SK-N-SH treated with all-trans-retinoic acid at 6 μM for 48 hours (cell line): Measurements from ENCODE around the gene KRTAP12-3.

ENCODE experiments used
- ATAC-seq: fragments of 200-7000 bp; cut with Tn5 transposase; 3 replicates; pipeline ENCODE4 v1.9.1; 2020; ENCODE audit warnings: mild to moderate bottlenecking, moderate library complexity
- ARNTL ChIP-seq: fragments of 450-650 bp; formaldehyde crosslinking; IDR thresholded peaks from 2 replicates; pipeline ENCODE4 v1.5.0; 2020; ENCODE audit warnings: low read depth, mild to moderate bottlenecking, moderate library complexity, borderline replicate concordance
- BACH2 ChIP-seq: fragments of 250-450 bp; sonication (Bioruptor Pico); IDR thresholded peaks from 2 replicates; pipeline ENCODE4 v1.9.0; 2021; ENCODE audit warnings: mild to moderate bottlenecking, borderline replicate concordance
- CREB5 ChIP-seq: fragments of 250-450 bp; sonication (Bioruptor Pico); IDR thresholded peaks from 2 replicates; pipeline ENCODE4 v1.5.1; 2020; ENCODE audit warnings: low read depth, mild to moderate bottlenecking, moderate library complexity
- CSDC2 ChIP-seq: fragments of 250-450 bp; sonication (Bioruptor Pico); IDR thresholded peaks from 2 replicates; pipeline ENCODE4 v1.5.0; 2020; ENCODE audit warnings: mild to moderate bottlenecking, moderate library complexity
- GLIS3 ChIP-seq: fragments of 250-450 bp; sonication (Bioruptor Pico); IDR thresholded peaks from 2 replicates; pipeline ENCODE4 v1.5.0; 2020; ENCODE audit warnings: mild to moderate bottlenecking, moderate library complexity
- ISL1 ChIP-seq: fragments of 250-450 bp; sonication (Bioruptor Pico); IDR thresholded peaks from 2 replicates; pipeline ENCODE4 v2.1.2; 2022; ENCODE audit warnings: mild to moderate bottlenecking, moderate library complexity
- OSR1 ChIP-seq: fragments of 250-450 bp; sonication (Bioruptor Pico); IDR thresholded peaks from 2 replicates; pipeline ENCODE4 v1.8.0; 2022; ENCODE audit warnings: moderate library complexity, mild to moderate bottlenecking, inconsistent platforms
- PATZ1 ChIP-seq: fragments of 250-450 bp; sonication (Bioruptor Pico); IDR thresholded peaks from 2 replicates; pipeline ENCODE4 v1.8.0; 2020; ENCODE audit warnings: mild to moderate bottlenecking, moderate library complexity, borderline replicate concordance
- POU6F1 ChIP-seq: fragments of 250-450 bp; sonication (Bioruptor Pico); IDR thresholded peaks from 2 replicates; pipeline ENCODE4 v1.8.0; 2021; ENCODE audit warnings: low read depth, mild to moderate bottlenecking, moderate library complexity, borderline replicate concordance
- PPARA ChIP-seq: fragments of 250-450 bp; sonication (Bioruptor Pico); IDR thresholded peaks from 2 replicates; pipeline ENCODE4 v1.5.0; 2020; ENCODE audit warnings: mild to moderate bottlenecking, borderline replicate concordance
- RARB ChIP-seq: fragments of 250-450 bp; sonication (Bioruptor Pico); IDR thresholded peaks from 2 replicates; pipeline ENCODE4 v1.8.0; 2021; ENCODE audit warnings: mild to moderate bottlenecking, moderate library complexity
- SNAI2 ChIP-seq: fragments of 250-450 bp; sonication (Bioruptor Pico); IDR thresholded peaks from 2 replicates; pipeline ENCODE4 v1.5.0; 2020; ENCODE audit warnings: mild to moderate bottlenecking, moderate library complexity
- TCF4 ChIP-seq: fragments of 250-450 bp; sonication (Bioruptor Pico); IDR thresholded peaks from 2 replicates; pipeline ENCODE4 v1.8.0; 2021; ENCODE audit warnings: mild to moderate bottlenecking, moderate library complexity, borderline replicate concordance
- TOX ChIP-seq: fragments of 250-450 bp; sonication (Bioruptor Pico); IDR thresholded peaks from 2 replicates; pipeline ENCODE4 v1.8.0; 2021; ENCODE audit warnings: mild to moderate bottlenecking, moderate library complexity, borderline replicate concordance
- ZC3H10 ChIP-seq: fragments of 250-450 bp; sonication (Bioruptor Pico); IDR thresholded peaks from 2 replicates; pipeline ENCODE4 v1.5.1; 2021; ENCODE audit warnings: mild to moderate bottlenecking, moderate library complexity
- ZFP3 ChIP-seq: fragments of 250-450 bp; sonication (Bioruptor Pico); IDR thresholded peaks from 2 replicates; pipeline ENCODE4 v1.5.0; 2020; ENCODE audit warnings: mild to moderate bottlenecking, moderate library complexity
- ZFP30 ChIP-seq: fragments of 450-650 bp; formaldehyde crosslinking; IDR thresholded peaks from 2 replicates; pipeline ENCODE4 v1.5.0; 2022; ENCODE audit warnings: mild to moderate bottlenecking, moderate library complexity
- ZNF565 ChIP-seq: fragments of 450-650 bp; formaldehyde crosslinking; conservative IDR thresholded peaks from 2 replicates; pipeline ENCODE4 v1.5.0; 2020; ENCODE audit warnings: low read depth, mild to moderate bottlenecking, moderate library complexity
- ZNF70 ChIP-seq: fragments of 450-650 bp; formaldehyde crosslinking; IDR thresholded peaks from 2 replicates; pipeline ENCODE4 v1.5.0; 2020; ENCODE audit warnings: mild to moderate bottlenecking, moderate library complexity
- ZNF8 ChIP-seq: fragments of 450-650 bp; formaldehyde crosslinking; IDR thresholded peaks from 2 replicates; pipeline ENCODE4 v1.5.0; 2020; ENCODE audit warnings: mild to moderate bottlenecking, moderate library complexity
- TF ChIP-seq, protein P1 (sequence below): fragments of 250-450 bp; sonication (Bioruptor Pico); IDR thresholded peaks from 2 replicates; pipeline ENCODE4 v1.5.0; 2020; ENCODE audit warnings: mild to moderate bottlenecking, moderate library complexity
- TF ChIP-seq, protein P2 (sequence below): fragments of 250-450 bp; sonication (Bioruptor Pico); IDR thresholded peaks from 2 replicates; pipeline ENCODE4 v1.5.1; 2021; ENCODE audit warnings: mild to moderate bottlenecking, moderate library complexity

The KRTAP12-3 gene

GRCh38 chr21:44666401-44667320 is 8.9 kb downstream of the KRTAP12-3 start, which contains the start of gene KRTAP12-2:
Gene KRTAP12-2, minus strand, starts transcription at chr21:44666927. Its CDS starts 41 bp downstream, at chr21:44666886.
- ATAC-seq = no peak
- TF ChIP-seq ZC3H10 (CRISPR knock-in tag) = no peak
- TF ChIP-seq, protein P1, sequence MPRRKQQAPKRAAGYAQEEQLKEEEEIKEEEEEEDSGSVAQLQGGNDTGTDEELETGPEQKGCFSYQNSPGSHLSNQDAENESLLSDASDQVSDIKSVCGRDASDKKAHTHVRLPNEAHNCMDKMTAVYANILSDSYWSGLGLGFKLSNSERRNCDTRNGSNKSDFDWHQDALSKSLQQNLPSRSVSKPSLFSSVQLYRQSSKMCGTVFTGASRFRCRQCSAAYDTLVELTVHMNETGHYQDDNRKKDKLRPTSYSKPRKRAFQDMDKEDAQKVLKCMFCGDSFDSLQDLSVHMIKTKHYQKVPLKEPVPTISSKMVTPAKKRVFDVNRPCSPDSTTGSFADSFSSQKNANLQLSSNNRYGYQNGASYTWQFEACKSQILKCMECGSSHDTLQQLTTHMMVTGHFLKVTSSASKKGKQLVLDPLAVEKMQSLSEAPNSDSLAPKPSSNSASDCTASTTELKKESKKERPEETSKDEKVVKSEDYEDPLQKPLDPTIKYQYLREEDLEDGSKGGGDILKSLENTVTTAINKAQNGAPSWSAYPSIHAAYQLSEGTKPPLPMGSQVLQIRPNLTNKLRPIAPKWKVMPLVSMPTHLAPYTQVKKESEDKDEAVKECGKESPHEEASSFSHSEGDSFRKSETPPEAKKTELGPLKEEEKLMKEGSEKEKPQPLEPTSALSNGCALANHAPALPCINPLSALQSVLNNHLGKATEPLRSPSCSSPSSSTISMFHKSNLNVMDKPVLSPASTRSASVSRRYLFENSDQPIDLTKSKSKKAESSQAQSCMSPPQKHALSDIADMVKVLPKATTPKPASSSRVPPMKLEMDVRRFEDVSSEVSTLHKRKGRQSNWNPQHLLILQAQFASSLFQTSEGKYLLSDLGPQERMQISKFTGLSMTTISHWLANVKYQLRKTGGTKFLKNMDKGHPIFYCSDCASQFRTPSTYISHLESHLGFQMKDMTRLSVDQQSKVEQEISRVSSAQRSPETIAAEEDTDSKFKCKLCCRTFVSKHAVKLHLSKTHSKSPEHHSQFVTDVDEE (CRISPR knock-in tag) = no peak
- TF ChIP-seq BACH2 (CRISPR knock-in tag) = no peak
- TF ChIP-seq GLIS3 (CRISPR knock-in tag) = no peak
- no peak for TF ChIP-seq PPARA (CRISPR knock-in tag)
- no peak for TF ChIP-seq OSR1 (CRISPR knock-in tag)
- no peak for TF ChIP-seq ARNTL
- TF ChIP-seq RARB (CRISPR knock-in tag) = no peak
- TF ChIP-seq TCF4 (CRISPR knock-in tag) = no peak
- no peak for TF ChIP-seq ISL1 (CRISPR knock-in tag)
- TF ChIP-seq, protein P2, sequence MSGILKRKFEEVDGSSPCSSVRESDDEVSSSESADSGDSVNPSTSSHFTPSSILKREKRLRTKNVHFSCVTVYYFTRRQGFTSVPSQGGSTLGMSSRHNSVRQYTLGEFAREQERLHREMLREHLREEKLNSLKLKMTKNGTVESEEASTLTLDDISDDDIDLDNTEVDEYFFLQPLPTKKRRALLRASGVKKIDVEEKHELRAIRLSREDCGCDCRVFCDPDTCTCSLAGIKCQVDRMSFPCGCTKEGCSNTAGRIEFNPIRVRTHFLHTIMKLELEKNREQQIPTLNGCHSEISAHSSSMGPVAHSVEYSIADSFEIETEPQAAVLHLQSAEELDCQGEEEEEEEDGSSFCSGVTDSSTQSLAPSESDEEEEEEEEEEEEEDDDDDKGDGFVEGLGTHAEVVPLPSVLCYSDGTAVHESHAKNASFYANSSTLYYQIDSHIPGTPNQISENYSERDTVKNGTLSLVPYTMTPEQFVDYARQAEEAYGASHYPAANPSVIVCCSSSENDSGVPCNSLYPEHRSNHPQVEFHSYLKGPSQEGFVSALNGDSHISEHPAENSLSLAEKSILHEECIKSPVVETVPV = no peak
- no peak for TF ChIP-seq ZFP30
- no peak for TF ChIP-seq ZNF8 (CRISPR knock-in tag)
- TF ChIP-seq ZNF565 (CRISPR knock-in tag) = no peak
- TF ChIP-seq POU6F1 (CRISPR knock-in tag) = no peak
- no peak for TF ChIP-seq CSDC2 (CRISPR knock-in tag)
- no peak for TF ChIP-seq PATZ1
- TF ChIP-seq TOX (CRISPR knock-in tag) = no peak
- no peak for TF ChIP-seq SNAI2
- TF ChIP-seq CREB5 (CRISPR knock-in tag) = no peak
- TF ChIP-seq, all 23 proteins: peak for 0

GRCh38 chr21:44667612-44668011 is 9.9 kb downstream of the KRTAP12-3 start:
- no peak for ATAC-seq
- TF ChIP-seq, protein P1 (CRISPR knock-in tag) = no peak
- no peak for TF ChIP-seq OSR1 (CRISPR knock-in tag)
- no peak for TF ChIP-seq ZNF70 (CRISPR knock-in tag)
- no peak for TF ChIP-seq ZFP3 (CRISPR knock-in tag)
- no peak for TF ChIP-seq ZNF8 (CRISPR knock-in tag)
- TF ChIP-seq PPARA (CRISPR knock-in tag) = no peak
- no peak for TF ChIP-seq CREB5 (CRISPR knock-in tag)
- no peak for TF ChIP-seq ZNF565 (CRISPR knock-in tag)
- no peak for TF ChIP-seq ISL1 (CRISPR knock-in tag)
